Uterus (tissue), 2 donors: ENCODE data around the gene CCDC74A.
"Not testable (repeated sequence)": the region's sequence is repeated elsewhere in the genome, so short reads cannot be mapped to it uniquely, and the experiment has no call there.

Source experiments
- POLR2A ChIP-seq, 2 donors: fragments of 450-650 bp; IDR thresholded peaks; one replicate each; pipeline ENCODE4 v1.6.1; 2016; ENCODE audit warnings: antibody characterized with exemption in 2 of 2, mild to moderate bottlenecking in 1 of 2, moderate library complexity in 1 of 2
- TF ChIP-seq, protein P1 (sequence below), 4 experiments: fragments of 200-600 bp in 2 of 4; fragments of 450-650 bp in 2 of 4; sonication (generic) in 2 of 4; IDR thresholded peaks; one replicate each; pipeline ENCODE4 v1.5.1; 2016 to 2019; ENCODE audit warnings: antibody characterized with exemption in 4 of 4, mild to moderate bottlenecking in 2 of 4, moderate library complexity in 1 of 4

DNA sequence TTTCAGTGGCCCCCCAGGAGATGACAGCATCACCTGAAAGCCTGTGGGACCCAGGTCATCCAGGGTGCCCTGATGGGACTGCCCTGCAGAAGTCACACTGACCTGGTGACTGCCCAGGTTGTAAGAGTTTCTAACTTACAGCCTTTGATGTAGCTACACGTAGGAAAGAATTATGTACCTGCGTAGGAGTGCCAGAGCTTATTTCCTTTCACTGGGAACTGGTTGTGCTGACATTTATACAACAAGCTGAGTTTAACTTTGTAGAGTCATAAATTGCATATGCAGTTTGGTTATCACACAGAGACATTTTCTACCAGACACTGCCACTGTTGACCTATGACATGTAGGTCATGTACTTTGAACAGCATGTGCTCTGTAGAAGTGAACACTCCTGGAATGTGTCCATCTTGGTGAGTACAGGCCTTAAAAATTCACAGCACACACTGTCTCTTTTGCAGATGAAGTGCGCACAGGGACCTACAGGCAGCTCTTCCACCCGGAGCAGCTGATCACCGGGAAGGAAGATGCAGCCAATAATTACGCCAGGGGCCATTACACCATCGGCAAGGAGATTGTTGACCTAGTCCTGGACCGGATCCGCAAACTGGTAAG lies 48.7 kb upstream of the CCDC74A start:
- TF ChIP-seq, protein P1, sequence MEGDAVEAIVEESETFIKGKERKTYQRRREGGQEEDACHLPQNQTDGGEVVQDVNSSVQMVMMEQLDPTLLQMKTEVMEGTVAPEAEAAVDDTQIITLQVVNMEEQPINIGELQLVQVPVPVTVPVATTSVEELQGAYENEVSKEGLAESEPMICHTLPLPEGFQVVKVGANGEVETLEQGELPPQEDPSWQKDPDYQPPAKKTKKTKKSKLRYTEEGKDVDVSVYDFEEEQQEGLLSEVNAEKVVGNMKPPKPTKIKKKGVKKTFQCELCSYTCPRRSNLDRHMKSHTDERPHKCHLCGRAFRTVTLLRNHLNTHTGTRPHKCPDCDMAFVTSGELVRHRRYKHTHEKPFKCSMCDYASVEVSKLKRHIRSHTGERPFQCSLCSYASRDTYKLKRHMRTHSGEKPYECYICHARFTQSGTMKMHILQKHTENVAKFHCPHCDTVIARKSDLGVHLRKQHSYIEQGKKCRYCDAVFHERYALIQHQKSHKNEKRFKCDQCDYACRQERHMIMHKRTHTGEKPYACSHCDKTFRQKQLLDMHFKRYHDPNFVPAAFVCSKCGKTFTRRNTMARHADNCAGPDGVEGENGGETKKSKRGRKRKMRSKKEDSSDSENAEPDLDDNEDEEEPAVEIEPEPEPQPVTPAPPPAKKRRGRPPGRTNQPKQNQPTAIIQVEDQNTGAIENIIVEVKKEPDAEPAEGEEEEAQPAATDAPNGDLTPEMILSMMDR (IDR thresholded peaks at IDR 0.05), result not testable (repeated sequence)
- not testable (repeated sequence) for TF ChIP-seq POLR2A (IDR thresholded peaks at IDR 0.05)
